Hematopoietic multipotent progenitor cell treated with erythropoietin and hydrocortisone succinate and interleukin-3 and kit ligand, for 8 days (in vitro differentiated cells): Measurements from ENCODE around the gene NLRP8.
"Not testable (repeated sequence)": the region's sequence is repeated elsewhere in the genome, so short reads cannot be mapped to it uniquely, and the experiment has no call there.

Source experiments
- DNase-seq: peaks from one replicate; pipeline ENCODE4 v3.0.0-alpha.2; 2015

The NLRP8 gene

DNA sequence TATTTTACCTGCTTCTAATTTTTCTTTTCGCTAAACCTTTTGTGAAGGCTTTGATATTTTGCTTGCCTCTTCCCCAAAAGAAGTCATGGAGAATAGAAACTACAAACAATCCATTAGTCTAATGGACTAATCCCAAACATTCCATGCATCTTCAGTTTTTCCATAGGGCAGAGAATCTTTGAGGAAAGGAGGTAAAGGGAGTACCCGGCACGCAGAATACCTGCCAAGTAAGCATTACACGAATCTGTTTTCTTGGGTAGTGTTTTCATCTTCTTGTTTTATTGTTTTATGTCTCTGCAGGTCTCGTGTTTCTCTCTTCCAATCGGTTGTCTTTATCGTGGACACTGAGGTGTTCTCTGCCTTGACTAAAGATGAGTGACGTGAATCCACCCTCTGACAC, at the start of gene NLRP8:
NLRP8 (plus strand) TSS at position 301 of the 400 bp plus-strand sequence.
- DNase-seq: no peak

- no peak for DNase-seq
Observed at GRCh38 chr19:55898911-55899310, 48.7 kb upstream of the NLRP8 start.

DNA sequence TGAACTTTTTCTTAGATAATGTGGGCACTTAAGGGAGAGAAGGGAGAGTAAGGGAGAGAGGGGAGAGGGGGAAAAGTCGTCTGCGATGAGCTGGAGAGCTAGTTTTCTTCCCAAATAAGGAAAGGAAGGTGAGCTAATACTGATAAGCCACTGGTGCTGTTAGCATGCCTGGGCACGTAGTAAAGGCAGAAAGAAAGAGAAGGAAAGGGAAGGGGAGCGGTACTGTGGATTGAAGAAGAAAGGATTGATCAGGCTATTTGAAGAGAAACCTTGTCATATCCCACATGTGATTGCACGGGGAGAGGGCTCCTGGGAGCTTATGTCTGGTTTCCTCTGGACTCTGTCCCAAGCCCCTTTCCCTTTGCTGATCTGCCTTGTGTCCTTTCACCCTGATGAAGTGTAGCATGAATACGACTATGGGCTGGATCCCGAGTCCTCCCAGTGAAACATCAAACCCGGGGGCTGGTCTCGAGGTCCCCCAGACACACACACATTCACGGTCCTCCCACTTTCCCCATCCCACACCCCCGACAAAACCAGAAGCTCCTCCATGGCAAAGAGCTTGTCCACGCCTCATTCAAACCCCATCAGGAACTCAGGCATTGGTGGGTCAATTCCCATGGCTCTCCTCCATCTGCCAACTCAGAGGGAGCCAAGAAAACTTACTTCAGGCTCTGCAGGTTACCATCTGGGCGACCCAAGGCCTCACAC, 46.1 kb upstream of the NLRP8 start:
- no peak for DNase-seq

GRCh38 chr19:55902080-55902751, 45.4 kb upstream of the NLRP8 start:
- DNase-seq: no peak

DNA sequence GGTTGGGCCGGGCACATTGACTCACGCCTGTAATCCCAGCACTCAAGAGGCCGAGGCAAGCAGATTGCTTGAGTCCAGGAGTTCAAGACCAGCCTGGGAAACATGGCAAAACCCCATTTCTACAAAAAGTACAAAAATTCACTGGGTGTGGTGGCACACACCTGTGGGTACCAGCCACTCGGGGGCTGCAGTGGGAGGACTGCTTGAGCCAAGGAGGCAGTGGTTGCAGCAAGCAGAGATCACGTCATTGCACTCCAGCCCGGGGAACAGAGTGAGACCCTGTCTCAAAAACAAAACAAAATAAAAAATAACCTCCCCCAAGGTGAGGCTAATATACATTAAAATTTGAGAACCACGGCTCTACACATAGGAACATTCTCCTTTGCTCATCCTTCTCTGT, 40.3 kb upstream of the NLRP8 start:
- no peak for DNase-seq

- DNase-seq: no peak
Observed at GRCh38 chr19:55907746-55908145, 39.9 kb upstream of the NLRP8 start.

DNA sequence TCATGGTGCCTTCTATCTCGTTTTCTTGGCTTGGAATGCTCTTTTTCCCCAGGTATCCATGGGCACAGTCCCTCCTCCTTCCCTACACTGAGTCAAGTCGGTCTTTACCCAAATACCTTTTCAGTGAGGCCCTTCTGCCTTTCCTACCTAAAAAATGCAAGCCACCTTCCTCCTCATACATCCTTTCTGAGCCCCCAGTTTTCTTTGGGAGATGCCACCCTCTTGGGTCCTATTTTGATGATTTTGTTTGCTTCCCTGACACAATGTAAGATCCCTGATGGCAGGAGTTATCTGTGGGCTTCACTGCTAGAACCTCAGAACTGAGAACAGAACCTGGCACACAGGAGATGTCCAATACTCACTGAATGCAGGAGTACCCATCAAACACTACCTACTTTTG, 37.8 kb upstream of the NLRP8 start:
- DNase-seq: no peak

DNA sequence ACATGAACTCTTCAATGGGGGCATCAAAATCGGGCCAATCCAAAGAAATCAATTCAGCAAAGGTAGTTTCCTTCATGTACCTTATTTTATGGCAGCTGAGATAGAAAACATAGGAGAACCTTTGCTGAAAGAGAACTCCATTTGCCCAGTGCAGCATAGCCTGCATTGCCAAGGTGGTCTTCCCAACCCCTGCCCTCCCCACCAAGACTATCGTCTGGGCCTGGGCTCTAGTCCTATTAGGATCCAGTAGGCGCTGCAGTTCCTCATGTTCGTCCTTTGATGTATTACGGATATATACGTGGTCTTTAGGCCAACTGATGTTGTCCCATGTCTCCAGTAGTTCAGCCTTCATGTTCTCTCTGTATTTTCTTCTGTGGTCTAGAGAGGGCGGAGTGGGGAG, 34.7 kb upstream of the NLRP8 start:
- DNase-seq: no peak

GRCh38 chr19:55913643-55914268, 33.9 kb upstream of the NLRP8 start:
- peak; percentile 4 for DNase-seq

DNA sequence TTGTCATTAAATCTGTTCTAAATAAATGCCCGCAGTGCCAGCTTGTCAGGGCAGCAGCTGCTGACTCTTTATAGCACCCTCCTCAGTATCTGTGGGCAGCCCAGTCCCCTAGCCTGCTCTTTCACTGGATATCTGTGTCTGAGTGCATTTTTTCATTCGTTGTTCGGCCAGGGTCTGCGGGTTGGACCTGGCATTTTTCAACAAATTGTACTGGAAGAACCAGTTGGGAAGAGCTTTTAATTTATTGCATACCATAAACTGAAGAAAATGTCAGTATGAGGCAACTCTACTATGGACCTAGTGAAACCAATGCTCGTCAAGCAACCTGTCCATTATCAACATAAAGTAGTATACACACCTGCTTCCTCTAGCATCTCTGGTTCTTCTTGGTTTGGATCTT, 24.1 kb upstream of the NLRP8 start:
- DNase-seq: no peak

- no peak for DNase-seq
Observed at GRCh38 chr19:55927991-55928390, 19.6 kb upstream of the NLRP8 start.

DNA sequence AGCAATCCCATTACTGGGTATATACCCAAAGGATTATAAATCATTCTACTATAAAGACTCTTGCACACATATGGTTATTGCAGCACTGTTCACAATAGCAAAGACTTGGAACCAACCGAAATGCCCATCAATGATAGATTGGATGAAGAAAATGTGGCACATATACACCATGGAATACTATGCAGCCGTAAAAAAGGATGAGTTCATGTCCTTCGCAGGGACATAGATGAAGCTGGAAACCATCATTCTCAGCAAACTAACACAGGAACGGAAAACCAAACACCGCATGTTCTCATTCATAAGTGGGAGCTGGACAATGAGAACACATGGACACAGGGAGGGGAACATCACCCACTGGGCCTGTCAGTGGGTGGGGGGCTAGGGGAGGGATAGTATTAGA, 18.4 kb upstream of the NLRP8 start:
- DNase-seq: not testable (repeated sequence)

DNA sequence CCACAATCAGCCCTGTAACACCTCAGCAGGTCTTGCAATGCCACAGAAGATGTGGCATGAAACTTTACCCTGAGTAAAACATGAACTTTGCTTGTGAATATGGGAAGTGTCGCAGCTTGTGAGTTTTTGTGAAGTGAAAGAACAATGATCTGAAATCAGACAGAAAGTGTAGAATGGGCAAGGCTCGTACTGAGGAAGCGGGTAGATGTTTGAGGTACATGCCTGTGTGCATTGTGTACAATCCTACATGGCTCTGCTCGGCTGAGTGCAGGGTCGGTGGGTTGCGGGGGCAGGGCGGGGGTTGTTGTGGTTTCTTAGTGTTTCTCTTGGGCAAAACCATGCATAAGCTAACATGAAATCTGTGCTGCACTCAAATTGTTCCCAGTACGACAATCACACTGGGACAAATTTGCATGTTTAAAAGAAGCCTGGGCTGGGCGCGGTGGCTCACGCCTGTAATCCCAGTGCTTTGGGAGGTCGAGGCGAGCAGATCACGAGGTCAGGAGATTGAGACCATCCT, 16.6 kb upstream of the NLRP8 start:
- no peak for DNase-seq

DNA sequence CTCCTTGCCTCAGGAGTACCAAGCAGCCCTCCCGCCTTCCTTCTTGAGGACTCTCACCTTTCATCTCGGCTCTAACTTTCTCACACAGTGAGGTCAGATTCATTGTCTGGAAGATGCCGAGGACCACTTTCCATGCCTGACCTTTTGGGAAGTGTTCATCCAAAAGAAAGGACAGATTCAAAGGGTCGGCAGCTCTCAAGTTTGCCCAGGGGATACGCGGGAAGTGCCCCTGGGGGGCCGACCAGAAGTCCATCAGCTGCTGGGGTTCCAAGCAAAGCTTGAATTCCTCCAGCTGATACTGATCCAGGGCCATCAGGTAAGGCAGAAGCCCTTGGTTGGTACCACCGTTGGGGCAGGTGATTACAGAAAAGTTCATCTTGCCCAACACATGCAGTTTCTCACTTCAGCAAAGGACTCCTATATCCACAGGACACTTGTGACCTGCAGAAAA, 15.7 kb upstream of the NLRP8 start, which contains the start of gene NLRP13:
NLRP13 (minus strand) TSS at position 401 of the 451 bp plus-strand sequence; CDS start at position 376, 25 bp downstream.
- no peak for DNase-seq

DNA sequence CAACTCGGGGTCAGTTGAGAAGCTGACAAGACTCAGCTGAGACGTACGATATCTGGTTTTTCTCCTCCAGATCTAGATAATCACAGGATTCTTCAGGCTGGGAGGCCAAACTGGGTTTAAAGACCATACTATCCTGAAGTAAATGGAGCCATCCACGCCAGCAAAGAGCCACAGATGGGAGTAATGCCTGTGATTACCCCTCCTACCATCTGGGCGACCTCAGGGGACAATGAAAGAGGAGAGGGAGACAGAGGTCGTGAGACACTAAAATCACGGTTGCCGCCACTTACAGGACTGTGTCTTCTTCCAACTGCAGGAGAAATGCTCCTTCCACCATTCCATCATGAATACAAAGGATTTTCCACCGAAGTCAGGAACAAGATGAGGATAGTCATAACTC, 12.4 kb upstream of the NLRP8 start:
- no peak for DNase-seq

- no peak for DNase-seq
Observed at GRCh38 chr19:55939206-55939605, 8.4 kb upstream of the NLRP8 start.

DNA sequence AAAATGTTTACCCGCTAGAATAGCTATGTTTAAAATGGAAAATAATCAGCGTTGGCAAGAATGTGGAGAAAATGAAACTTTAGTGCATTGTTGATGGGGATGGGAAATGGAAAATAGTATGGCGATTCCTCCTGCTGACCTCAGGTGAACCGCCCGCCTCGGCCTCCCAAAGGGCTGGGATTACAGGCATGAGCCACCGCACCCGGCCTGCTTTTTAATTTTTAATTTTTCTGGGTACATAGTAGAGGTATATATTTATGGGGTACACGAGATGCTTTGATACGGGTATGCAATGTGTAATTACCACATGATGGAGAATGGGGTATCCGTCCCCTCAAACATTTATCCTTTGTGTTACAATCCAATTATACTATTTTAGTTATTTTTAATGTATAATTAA, 7.3 kb upstream of the NLRP8 start:
- no peak for DNase-seq

DNA sequence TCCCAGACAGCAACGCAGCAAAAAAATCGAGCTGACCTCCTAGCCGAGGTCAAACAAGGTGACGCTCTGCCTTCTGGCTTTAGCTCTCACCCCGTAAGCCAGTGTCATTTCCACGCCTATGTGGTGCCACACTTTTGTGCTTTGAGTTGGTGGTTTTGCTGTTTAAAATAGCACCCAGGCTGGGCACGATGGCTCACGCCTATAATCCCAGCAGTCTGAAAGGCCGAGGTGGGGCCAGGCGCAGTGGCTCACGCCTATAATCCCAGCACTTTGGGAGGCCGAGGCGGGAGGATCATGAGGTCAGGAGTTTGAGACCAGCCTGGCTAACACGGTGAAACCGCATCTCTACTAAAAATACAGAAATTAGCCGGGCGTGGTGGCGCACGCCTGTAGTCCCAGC, 2.9 kb downstream of the NLRP8 start:
- DNase-seq: not testable (repeated sequence)

DNA sequence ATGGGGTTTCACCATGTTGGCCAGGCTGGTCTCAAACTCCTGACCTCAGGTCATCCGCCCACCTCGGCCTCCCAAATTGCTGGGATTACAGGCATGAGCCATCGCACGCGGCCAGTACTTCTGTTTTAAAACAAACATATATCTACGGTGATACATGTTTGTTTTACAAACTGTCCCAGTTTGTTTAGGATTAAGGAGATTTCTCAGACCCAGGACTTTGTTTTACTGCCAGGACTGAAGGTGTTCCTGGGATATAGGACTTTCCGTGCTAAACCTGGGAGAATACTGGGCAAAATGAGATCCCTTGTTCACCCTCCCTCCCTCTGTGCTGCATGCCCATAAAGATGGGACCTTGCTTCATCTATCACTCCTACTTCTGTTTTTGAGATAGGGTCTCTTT, 8.8 kb downstream of the NLRP8 start:
- DNase-seq: no peak

- no peak for DNase-seq
Observed at GRCh38 chr19:55958356-55958755, 10.7 kb downstream of the NLRP8 start.

- DNase-seq: no peak
Observed at GRCh38 chr19:55959996-55960675, 12.5 kb downstream of the NLRP8 start.

DNA sequence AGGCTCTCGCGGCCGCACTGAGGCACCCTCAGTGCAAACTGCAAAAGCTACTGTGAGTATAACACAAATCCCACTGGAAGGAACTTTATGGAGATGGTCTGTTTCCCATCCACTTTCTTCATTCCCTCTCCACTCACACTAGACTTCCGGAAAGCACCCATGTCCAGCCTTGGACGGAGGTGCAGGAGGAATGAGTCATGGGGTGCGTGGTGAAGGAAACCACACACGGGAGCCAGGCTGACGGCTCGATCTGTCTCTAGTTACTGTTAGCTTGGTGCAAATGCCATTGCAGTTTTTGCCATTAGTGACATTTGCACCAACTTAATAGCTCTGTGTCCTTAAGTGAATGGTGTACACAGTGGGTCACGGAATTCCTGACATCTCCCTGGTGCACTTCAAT, 14.6 kb downstream of the NLRP8 start:
- no peak for DNase-seq

GRCh38 chr19:55973982-55974381, 26.4 kb downstream of the NLRP8 start:
- no peak for DNase-seq
